ENCODE measurements around the gene SLC22A23.

SLC22A23 gene, protein sequence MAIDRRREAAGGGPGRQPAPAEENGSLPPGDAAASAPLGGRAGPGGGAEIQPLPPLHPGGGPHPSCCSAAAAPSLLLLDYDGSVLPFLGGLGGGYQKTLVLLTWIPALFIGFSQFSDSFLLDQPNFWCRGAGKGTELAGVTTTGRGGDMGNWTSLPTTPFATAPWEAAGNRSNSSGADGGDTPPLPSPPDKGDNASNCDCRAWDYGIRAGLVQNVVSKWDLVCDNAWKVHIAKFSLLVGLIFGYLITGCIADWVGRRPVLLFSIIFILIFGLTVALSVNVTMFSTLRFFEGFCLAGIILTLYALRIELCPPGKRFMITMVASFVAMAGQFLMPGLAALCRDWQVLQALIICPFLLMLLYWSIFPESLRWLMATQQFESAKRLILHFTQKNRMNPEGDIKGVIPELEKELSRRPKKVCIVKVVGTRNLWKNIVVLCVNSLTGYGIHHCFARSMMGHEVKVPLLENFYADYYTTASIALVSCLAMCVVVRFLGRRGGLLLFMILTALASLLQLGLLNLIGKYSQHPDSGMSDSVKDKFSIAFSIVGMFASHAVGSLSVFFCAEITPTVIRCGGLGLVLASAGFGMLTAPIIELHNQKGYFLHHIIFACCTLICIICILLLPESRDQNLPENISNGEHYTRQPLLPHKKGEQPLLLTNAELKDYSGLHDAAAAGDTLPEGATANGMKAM

DNA sequence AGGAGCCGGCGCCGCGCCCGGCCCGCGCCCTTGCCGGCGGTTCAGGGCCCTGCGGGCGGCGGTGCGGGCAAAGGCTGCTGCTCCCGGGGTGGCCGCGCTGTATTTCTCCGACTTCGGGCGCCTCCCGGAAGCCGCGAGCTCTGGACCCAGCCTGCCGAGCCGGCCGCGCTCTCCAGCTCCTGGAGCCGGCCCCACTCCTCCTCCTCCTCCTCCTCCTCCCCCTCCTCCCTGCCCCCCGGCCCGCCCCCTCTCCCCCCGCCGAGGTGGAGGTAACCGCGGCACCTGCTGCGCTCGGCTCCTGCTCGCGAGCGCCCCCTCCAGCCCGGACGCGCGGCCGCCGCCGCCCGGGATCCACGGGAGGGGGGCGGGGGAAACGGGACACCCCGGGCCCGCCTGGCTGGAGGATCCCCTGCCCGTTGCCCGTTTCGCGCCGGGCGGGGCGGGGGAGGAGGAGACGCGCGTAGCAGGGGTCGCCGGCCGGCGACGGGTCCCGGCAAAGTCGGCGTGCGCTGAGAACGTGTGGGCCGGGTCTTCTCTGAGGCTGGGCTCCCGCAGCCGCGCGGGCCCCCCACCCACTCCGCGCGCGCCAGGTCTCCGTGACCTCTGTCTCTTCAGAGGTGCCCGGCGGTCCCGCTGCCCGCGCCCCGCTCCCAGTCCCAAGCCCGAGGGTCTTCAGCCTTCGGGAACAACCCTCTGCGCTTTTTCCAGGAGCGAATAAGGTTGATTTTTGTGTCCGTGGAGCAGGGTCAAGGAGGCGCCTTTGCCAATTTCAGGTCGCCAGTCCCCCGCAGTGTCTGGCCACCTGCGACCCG, at the start of gene SLC22A23:
SLC22A23 (minus strand) TSS at position 153 of the 812 bp plus-strand sequence. CDS start 491 bp downstream, outside the sequence.
- no peak for DNase-seq

DNA sequence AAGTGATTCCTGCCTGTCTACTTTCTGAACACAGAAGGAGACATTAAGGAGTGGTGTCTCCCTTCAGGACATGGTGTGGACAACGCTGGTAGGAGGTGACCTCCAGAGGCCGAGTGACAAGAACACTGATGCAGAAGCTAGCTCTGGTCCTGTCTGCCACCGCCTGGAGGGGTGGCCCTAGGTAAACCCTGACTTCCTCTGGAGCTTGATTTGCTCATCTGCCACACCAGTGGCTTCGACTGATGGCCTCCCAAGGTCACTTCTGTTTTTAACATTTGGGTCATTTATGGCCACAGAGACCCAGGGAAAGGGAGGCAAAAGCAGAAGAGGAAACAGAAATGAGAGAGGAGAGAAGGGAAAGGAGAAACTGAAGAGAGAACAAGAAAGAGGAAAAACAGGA, 49.4 kb upstream of the SLC22A23 start:
- DNase-seq = no peak

DNA sequence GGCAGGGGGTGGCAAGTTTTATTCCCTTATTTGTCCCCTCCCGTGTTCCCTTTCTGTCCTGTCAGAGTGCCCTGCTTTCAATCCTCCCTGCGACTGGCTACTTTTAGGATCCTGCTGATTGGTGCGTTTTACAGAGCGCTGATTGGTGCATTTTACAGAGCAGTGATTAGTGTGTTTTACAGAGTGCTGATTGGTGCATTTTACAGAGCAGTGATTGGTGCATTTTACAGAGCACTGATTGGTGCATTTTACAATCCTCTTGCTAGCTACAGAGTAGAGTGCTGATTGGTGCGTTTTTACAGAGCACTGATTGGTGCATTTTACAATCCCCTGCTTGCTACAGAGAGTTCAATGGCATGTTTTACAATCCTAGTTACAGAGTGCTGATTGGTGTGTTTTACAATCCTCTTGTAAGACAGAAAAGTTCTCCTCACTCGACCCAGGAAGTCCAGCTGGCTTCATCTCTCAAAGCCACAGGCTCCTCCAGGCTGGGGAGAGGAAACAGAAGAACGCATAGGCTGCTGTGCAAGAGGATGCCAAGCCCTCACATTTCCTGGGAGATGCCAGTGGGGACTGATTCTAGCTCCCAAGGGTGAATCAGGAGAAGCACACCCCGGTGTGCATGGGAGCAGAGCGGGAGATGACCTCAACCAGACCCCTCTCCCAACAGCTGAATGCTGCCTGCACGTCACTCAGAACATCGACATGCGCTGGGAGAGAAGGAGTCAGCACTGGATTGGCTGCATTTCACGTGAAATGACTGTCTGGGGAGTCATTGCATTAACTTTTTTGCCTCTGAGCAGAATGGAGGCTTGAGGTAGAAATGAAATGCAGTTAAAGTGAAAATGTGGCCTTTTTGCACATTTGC, 48.3 kb upstream of the SLC22A23 start:
- DNase-seq = no peak

DNA sequence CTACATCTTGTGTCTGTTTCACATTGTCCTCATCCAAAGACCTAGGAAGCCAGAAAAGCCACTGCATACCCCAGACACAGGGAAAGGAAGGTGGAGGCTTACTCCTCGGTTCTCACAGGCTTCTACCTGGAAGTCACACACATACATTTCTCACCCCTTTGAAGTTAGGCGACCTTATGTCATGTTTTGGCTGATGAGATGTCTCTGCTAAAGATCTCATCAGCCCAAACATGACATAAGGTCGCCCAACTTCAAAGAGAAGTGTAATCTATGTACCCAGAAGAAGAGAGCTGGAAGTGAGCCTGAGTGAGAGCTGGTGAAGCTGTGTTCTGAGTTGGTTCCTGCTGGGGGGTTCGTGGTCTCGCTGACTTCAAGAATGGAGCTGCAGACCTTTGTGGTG, 47.5 kb upstream of the SLC22A23 start:
- DNase-seq = no peak

DNA sequence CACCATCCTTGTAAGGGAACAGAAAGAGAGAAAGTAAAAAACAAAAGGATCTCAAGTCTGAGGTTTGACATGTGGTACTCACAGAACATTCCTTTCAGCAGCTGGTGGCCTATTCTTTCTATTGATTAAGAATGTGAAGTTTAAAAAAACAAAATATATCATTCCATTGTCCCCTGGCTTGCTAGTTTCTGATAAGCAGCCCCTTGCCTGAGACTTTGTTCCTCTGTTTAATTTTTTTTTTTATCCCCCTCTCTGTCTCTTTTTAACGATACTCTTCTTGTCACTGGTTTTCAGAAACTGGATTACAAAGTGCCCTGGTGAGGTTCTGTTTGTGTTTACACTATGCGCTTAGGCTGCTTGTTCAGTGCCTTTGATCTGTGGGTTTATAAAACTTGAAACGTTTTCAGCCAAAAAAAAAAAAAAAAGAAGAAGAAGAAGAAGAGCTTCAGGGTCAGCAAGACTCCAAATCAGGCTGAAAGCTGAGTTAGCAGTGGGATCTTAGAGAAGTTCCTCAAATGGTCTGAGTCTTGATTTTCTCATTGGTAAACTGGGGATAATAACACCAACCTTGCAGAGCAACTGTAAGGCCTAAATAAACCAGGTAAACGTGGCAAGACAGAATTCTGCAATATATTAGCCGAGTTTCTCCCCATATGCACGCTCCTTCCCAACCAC, 45.1 kb upstream of the SLC22A23 start:
- no peak for DNase-seq

DNA sequence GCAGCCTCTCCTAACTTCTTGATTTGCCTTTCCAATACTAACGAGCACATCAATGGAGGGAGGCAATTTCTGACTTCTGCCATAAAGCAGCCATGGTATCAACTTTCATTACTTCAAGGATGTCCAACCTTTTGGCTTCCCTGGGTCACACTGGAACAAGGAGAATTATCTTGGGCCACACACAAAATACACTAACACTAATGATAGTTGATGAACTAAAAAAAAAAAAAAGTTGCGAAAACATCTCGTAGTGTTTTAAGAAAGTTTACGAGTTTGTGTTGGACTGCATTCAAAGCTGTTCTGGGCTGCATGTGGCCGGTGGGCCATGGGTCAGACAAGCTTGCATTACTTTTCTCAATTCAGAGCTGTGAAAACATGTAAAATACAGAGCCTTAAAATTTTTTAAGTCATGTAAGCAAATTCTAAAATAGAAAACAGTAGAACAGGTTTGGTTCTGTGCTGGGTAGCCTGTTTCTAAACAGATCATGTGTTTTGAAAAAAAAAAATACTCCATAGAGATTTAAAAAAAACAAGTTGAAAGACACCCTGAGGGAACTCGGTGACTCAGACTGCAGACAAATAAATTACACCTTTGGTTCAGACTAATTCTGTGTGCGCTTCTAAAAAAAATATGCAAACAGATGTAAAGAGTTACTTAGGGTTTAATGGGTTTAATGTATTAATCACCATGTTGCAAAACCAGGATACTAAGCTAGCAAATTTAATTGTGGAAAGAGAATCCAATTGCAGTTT, 43.6 kb upstream of the SLC22A23 start:
- peak; percentile 31 for DNase-seq

DNA sequence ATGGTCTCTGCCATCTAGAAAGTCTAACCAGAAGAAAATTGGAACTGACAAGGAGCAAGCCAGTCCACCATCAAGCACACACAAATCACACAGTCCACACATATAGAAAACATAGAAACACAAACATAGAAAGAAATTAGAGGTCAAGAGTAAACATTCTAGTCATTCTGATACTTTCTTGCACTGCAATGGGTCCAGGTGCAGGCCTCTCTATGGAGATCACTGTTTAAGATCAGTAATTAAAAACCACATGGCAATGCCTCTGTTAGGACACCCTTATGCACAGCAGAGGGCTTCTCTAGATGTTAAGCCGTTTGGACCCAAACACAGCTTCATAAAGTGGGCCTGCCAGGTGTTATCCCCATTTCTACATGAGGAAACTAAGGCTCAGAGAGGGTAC, 42.8 kb upstream of the SLC22A23 start:
- no peak for DNase-seq

DNA sequence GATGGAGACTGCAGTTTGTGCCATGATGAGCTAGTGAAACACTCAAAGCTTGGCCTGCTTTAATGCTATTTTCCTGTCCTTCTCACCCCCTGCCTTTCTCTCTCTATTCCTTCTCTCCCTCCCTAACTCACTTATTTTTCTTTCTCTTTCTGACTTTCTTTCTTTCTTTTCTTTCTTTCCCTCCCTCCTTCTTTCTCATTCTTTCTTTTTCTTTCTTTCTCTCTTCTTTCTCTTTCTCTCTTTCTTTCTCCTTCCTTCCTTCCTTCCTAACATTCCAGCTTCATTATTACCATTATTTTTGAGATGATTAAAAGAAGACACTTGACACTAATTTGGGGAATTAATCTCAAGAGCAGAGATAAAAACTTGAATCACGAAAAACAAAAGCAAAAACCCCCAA, 39.5 kb upstream of the SLC22A23 start:
- DNase-seq = no peak

DNA sequence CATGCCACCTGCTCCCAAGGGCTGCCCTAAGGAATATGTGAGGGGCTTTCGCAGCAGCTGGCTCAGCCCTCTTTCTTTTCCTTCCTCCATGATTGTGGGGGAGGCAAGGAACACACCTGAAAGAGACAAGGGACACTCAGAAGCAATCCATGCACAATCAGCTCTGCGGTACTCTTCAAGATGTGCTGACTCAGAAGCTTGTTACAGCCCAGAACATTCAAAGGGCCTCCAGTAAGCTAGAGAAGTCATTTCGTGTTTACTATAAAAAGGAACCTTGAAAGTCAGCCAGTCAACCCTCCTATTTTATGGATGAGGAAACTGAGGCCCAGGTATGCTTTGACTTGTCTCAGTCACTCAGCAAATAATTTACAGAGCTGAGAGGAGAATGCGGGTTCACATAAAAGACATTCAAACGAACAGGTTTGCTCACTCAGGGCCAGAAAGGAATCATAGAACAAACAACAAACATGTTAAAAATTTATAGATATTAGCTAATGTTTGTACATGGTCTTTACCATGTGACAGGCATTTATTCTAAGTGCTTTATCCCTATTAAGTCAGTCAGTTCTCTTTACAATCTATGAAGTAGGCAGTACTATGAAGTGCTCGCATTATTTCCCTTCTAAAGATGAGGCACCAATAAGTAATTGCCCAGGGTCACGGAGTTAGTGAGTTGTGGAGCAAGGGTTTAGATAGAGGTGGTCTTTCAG, 37.7 kb upstream of the SLC22A23 start:
- DNase-seq = no peak

DNA sequence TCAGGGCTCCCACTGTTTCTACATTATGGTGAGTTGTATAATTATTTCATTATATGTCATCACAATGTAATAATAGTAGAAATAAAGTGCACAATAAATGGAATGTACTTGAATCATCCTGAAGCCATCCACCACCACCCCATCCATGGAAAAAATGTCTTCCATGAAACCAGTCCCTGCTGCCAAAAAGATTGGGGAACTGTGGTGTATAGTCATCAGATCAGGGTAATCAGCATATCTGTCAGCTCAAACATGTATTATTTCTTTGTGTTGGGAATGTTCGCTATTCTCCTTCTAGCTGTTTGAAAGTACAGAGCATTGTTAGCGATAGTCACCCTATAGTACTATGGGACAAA, 33.8 kb upstream of the SLC22A23 start:
- DNase-seq = no peak

DNA sequence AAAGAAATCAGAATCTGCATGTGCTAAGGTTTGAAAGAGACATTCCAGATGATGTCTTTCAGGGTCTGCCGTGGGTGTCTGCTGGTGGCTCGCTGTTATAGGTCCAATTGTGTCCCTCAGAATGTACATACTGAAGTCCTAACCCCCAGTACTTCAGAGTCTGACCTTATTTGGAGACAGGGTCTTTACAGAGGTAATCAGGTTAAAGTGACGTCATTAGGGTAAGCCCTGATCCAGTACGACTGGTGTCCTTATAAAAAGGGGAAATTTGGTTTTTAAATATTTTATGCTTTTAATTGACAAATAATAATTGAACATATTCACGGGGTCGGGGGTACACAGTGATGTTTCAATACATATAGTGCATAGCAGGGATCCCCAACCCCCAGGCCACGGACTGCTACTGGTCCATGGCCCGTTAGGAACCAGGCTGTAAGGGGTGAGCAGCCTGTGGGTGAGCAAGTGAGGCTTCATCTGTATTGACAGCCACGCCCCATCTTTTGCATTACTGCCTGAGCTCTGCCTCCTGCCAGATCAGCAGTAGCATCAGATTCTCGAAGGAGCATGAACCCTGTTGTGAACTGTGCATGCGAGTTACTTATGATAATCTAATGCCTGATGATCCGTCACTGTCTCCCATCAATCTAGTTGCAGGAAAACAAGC, 33.2 kb upstream of the SLC22A23 start:
- no peak for DNase-seq

DNA sequence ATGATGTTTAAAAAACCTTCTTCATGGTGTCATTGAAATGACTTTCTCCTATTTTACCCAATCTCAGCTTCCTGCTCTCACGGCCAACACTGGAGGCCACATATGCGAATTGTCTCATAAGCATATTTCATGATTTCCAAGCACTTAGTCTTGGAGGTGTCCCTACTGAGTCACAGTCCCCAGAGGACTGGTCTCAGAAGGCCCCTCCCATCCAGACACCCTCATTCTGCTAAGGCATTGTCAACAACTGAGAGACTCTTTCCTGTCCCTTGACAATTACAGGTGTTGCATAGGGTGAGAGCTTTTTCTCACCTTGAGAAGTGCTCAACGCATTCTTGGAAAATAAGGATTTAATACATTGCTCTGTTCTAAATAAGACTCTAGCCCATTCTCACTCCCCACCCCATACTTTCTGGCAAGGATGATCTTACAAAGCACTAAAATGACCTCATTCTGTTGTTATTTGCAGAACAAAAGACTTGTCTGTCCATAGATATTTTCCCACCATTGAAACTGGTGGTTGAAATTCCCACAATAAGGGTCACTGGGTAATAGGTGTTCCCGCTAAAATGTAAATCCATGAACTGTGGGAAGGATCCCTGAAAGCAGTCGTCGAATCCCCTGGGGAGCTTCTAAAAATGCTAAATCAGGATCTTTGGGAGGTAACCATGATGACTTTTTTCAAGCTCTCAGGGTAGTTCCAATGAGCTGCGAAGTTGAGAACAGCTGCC, 32.3 kb upstream of the SLC22A23 start:
- DNase-seq = no peak

DNA sequence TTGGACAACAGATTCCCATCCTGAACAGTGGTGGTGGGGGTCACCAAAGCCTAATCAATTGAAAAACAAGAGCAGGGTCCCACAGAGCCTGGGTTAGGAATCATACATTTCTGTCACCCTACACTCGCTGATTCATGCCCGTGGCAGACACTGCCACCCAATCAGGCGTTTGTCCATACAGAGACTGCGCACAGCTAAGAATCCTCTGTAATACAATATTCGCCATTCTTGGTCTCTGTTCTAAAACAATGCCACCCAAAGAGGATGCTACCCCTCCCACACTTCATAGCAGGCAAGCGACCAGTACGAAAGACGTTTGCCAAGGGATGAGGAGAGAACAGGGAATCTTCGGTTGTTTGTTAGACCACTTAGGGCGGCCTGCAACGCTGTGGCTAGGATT, 28.1 kb upstream of the SLC22A23 start:
- DNase-seq = no peak

DNA sequence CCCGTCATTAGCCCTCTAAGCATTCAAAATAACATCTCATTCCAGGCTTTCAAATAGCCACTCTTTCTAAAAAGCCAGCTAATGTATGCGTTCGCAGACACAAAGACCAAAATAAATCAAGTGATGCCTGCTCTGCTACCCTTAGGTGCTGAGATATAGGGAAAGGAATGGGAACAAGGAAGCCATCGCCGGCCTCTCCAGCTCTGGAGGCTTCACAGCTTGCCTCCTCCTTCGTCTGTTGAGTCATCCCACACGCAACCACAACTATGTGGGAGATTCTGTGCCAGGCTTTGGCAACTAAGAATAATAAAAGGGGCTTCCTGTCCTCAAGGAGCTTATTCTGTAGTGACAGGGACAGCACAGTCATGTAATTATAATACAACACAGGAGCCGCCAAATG, 27.3 kb upstream of the SLC22A23 start:
- peak; percentile 31 for DNase-seq

DNA sequence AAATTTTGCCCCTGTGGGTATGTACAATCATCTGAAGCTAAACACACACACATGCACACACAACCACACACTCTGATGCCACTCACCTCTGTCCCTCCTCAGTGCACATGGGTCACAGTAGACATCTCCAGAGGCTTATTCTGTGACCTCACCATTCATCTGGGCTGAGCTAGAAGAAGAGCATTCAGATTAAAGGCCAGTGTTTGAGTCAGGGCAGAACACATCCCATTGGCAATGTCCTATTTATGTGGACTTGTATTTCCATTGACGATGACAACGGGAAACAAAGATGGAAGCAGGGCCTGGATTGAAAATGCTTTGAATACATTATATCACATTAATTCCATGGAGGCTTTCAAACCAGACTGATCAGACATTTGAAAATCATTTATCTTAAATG, 26.8 kb upstream of the SLC22A23 start:
- DNase-seq = no peak

DNA sequence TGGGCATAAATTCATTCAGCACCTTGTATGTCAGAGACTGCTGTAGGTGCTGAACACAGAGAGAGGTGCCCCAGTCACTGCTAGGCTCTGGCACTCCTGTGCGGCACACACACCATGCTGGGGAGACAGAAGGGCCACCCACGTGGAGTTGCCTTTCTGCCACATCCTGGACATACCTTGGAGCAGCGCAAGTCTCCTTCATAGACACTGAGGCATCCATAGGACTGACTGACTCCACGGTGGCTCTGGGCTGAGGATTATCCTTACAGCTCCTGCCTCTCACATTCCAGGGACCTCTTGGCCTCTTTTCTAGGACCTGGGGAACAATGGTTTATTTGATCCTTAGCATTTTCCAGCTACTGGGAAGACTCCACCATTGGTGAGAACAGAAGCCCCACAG, 26.0 kb upstream of the SLC22A23 start:
- no peak for DNase-seq

DNA sequence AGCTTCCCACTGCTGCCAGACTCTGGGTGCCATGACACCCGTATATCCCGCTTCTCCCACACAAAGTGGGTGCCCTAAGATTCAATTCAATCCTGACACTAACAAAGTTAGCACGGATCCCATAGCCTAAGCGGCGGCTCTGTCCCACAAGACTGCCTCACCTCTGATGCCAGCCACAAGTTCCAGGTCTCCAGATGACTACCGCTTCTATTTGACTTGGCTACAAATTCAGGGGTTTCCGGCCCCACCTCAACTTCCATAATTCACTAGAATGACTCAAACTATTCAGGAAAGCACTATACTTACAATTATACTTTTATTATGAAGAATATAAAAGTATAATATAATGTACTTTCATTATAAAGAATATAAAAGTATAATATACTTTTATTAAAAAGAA, 24.8 kb upstream of the SLC22A23 start:
- no peak for DNase-seq

DNA sequence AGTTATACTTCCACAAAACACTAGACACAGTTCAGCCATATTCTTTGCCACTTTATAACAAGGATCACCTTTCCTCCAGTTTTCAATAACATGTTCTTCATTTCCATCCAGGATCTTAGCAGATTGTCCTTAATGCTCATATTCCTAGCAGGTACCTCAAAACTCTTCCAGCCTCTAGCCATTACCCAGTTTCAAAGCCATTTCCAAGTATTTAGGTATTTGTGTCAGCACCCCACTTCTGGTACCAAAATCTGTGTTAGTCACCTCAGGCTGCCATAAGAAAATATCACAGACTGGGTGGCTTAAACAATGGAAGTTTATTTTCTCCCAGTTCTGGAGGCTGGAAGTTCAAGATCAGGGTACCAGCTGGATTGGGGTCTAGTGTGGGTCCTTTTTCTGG, 23.2 kb upstream of the SLC22A23 start:
- DNase-seq = no peak

DNA sequence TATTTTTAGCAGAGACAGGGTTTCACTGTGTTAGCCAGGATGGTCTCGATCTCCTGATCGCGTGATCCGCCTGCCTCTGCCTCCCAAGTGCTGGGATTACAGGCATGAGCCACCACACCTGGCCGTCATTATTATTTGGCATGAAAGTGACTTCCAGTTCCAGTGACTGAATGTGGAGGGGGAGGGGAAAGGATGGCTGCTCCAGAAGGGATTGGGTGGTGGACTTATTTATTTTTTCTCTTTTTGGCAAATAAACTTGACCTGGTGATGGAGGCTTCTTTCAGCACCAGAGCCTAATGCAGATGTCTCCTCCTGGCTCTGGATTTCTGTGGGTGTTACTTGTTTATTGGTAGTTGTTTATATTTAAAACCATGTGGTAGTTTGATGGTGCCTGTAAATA, 16.9 kb upstream of the SLC22A23 start:
- no peak for DNase-seq

Measured in HCEC 1CT (cell line).